GM21737 (cell line): ENCODE data around the gene SLIT1.
"Not testable (repeated sequence)": the region's sequence is repeated elsewhere in the genome, so short reads cannot be mapped to it uniquely, and the experiment has no call there.

Experiments used
- ATAC-seq: cut with Tn5 transposase; IDR thresholded peaks from one replicate; pipeline ENCODE4 v1.9.1; 2021; ENCODE audit warnings: mild to moderate bottlenecking, moderate library complexity; ENCODE audit not compliant: unreplicated experiment

Gene SLIT1

GRCh38 chr10:97089209-97089870, 96.4 kb downstream of the SLIT1 start:
- no peak for ATAC-seq

GRCh38 chr10:97087296-97087695, 98.5 kb downstream of the SLIT1 start:
- no peak for ATAC-seq

DNA sequence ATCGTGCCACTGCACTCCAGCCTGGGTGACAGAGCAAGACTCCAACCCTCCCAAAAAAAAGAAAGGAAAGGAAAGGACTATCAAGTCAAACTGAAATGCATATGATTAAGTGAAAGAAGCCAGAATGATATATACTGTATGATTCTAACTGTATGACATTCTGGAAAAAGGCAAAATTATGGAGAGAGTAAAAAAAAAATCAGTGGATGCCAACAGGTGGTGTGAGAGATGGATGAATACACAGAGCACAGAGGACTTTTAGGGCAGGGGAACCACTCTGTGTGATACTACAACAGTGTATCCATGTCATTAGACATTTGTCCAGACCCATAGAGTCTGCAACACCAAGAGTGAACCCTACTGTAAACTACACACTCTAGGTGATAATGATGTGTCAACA, 99.2 kb downstream of the SLIT1 start:
- no peak for ATAC-seq

DNA sequence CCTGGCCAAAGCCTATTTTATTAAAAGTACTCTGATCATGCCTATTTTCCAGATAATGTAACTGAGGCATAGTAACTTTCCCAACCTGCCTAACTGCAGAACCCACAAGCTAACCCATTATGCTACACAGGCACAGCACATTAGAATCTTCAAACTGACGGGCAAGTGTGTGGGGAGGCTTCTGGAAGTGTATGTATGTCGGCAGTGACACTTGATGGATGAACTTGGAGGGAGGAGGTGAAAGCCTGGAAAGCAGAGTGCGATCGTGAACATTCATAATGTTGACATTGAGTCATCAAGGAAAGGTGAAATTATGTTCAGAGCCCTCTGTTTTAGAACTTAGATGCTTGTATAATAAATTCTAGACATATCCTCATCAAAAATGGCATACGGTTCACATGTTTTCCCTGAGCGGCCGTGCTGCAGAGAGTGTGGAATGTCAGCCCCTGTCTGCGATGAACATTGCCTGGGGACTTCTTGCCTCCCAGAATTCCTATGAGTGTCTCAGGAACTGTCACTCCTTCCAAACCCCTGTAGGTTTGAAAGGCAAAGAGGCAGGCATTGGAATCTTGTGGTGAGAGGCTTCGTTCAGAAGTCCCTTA, 102.4 kb downstream of the SLIT1 start:
- ATAC-seq: no peak

- ATAC-seq: not testable (repeated sequence)
Measured at GRCh38 chr10:97082575-97082974, 103.2 kb downstream of the SLIT1 start.

DNA sequence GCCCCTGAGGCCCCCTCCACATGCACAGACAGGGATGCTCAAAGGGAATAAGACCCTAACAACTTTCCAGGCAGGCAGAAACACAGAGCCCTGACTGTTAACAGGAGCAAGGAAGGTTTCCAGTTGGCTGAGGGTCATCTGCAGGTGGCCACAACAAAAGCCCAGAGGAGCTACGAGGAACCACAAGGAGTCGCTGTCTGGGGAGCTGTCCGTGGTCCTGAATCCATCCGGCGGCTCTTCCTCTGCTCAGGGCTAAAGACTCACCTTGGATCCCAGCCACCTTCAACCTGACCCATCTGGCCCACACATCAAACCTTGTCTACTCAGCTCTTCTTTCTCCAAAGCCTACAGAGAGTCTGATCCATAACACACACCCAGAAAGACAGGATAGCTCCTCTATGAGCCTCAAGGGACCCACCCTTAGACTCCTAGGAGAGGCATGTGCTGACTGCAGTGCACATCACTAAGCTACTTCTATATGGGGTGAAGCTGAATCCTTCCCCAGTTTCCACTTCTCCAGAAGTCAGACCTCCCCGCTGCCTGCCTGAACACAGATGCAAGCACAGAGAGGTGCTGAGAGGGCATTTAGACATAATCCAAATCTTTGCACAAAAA, 104.0 kb downstream of the SLIT1 start:
- no peak for ATAC-seq

DNA sequence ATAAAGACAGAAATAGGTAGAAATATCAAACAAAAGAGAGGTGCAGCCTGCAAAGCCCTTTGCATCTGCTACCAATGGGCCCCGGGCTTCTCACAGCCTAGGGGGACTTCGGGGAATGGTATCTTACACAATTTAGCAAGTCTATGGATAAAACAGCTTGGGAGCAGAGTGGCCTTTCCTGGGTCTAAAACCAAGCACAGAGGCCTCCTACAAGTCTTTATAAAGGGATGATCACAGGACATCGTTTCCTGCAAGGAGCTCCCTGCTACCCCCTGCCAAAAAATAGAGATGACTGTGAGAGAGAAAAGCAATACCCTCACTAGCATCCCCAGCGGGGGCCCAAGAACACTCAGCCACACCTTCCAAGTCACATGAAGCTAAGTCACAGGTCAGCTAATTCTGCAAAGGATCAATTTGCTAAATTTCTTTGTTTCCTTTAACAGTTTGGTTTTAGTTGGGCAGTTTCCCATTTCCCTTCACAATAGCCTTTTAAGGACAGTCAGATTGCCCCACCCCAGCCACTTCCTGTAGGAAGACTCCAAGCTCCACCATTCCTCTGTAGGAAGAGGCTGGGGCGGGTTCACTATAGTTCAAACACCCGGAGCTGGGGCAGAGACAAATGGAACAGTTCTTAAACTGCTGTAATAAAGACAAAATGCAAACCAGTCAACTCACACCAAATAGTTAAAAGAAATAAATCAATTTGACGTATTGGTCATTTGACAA, 105.5 kb downstream of the SLIT1 start:
- no peak for ATAC-seq

DNA sequence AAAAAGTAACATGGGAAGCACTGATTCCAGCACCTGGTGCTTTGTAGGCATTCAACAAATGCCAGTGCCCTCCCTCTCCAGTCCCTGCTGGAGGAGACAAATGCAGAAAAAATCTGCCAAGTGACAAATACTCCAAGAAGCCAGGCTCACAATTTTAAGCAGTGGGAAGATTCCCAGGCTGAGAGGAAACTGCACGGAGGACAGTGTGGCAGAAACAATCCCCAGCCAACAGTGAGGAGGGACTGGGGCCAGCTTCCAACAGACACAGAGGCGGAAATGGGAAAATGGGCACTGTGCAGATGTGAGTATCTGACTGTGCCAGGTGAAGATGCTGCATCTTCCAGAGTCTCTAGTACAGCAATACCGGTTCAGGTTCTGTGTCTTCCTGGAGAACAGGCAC, 106.3 kb downstream of the SLIT1 start:
- ATAC-seq: no peak

DNA sequence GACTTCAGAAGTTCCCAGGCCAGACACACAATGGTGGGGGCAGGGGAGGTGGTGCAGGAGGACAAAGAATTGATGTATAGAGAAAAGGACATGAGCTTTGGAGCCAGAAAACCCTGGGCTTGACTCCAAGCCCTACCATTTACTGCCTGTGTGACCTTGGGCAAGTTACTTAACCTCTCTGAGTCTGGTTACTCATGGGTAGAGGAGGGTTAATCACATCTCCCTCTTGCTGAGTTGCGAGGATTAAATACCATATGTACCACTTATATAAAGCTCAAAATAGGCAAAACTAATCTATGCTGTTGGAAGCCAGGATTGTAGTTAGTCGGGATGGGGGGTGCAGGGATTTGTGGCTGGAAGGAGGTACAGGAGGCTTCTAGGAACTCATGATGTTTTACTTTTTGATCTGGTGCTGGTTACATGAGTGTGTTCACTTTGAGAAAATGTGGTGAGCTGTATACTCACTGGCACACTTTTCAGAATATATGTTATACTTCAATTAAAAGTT, 106.8 kb downstream of the SLIT1 start:
- ATAC-seq: no peak

GRCh38 chr10:97078261-97078937, 107.4 kb downstream of the SLIT1 start:
- ATAC-seq: no peak

DNA sequence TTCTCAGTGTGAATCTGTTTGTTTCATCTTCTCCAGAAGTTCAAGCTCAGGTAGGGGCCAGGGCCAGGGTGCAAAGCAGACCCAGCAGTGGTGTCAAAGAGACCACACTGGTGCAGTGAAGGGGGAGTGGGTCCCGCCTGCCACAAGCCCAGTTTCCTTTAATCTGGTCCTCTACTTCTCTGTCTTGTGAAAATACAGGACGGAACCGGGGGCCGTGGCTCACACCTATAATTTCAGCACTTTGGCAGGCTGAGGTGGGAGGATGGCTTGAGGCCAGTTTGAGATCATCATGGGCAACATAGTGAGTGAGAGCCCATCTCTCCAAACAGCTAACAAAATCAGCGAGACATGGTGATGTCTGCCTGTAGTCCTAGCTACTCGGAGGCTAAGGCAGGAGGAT, 109.0 kb downstream of the SLIT1 start:
- no peak for ATAC-seq

DNA sequence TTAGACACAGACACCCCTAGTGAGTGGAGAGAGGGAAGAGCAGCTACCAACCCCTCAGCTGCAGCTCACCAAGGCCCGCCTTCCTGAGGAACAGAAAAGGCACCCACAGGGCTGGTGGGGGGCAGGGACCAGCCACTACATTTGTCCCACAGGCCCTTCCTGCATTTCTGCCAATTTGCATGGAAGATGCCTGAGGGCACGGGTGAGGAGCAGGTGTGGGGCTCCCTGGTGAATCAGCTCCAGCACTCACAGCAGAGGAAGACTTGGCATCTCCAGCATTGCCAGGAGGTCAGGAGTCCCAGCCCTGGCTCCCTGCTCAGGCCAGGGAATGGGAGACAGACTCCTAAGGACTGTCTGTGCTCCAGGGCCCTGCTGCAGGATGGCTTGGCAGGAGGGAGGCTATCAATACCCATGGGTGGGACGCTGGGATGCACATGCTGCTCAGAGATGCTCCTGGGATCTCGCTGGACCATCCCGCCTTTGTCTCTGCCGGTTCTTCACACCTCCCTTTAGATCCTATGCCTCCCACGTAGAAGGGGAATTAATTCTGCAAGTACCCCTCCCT, 109.7 kb downstream of the SLIT1 start:
- ATAC-seq: no peak

DNA sequence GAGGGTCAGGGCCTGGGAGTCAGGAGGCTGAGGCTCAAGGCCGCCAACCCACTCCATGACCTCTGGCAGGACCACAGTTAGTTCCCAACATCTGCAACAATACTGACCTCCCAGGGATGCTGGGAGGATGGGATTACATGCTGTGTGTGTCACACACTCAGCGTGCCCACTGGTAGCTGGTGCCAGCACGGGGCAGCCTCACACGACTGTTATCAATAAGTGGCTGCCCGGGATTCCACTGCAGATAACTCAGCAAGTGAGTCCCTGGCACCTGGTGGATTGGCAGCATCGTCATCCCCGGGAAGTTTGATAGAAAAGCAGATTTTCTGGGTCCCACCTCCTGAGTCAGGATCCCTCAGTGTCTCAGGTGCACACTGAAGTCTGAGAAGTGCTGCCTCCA, 110.3 kb downstream of the SLIT1 start:
- no peak for ATAC-seq

GRCh38 chr10:97074256-97075145, 111.3 kb downstream of the SLIT1 start:
- ATAC-seq: no peak

DNA sequence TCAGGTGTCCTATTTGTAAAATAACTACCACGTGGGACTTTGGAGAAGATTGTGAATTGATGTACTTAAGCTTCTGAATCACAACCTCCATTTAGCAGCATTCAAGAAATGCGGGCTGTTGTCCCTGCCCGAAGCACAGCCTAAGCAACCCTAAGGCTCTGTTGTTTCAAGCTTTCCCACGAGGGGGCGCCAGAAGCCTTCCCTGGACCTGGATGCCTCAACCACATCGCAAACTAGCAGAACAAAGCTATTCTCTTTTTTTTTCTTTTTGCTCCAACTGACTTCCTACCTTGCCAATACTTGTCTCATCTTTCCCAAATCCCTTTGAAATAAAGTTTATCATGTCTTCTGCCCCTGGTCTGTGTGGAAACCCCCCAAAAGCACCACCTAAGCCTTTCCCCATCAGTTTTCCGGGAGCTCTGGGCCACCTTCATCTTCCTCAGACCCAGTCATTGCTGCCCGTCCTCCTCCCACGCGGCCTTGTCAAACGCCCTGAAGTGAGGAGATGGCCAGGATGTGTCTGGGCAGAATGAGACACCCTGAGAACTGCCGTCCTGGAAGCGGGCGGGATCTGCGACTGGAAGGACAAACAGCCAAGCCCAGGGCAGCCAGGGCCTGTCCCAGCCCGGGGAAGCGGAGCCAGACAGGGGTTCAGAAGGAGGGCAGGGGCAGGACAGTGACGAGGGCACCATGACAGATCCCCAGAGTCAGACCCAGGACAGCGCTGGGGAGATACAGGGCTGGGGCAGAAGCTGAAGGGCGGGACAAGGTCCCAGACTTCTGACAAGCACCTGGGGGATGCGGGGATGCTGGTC, 112.7 kb downstream of the SLIT1 start:
- ATAC-seq: no peak

DNA sequence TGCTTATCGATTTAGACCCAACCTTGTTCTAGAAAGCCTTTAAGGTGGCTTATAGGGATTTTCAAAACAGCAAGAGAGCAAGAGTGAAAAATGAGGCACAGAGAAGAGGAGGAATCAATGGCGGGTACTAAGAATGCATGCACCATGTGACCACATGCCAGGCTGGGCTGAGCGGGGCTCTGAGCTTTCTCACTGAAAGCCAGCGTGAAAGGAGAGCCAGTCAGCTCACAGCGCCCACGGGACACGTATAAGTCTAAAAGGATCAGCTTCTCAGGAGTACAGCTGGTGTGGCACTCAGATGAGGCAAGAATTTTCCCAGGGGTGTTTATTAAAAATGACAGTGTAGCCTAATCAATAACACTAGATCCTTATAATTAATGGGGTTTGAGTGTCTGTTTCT, 114.3 kb downstream of the SLIT1 start:
- ATAC-seq: no peak

DNA sequence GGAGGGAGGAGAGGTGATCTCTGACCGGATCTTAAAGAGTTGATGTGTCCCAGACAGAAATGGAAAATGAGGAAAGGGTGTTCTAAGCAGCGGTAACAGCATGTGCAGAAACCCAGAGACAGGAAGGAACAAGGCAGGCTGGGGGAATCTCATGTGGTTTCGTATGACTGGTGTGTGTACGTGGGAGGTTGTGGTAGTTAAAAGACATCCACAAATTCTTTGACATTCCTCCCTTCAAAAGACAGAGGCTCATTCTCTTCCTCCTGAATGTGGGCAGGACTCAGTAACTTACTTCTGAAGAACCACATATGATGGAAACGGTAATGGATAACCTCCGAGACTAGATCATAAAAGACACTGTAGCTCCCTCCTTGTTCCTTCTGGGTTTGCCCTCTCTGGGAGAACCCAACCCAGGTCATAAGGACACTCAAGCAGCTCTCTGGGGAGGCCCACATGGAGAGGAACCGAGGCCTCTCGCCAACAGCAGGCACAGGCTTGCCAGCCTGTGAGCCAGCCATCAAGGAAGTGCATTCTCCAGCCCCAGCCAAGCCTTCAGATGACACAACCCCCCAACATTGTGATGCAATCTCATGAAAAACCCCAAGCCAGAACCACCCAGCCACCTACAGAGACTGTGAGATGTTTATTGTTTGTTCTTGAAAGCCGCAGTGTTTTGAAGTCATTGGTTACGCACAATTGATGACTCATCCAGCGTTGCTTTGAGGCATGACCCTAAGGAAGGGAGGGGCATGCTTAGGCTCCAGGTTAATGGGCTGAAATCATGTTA, 116.0 kb downstream of the SLIT1 start:
- no peak for ATAC-seq

DNA sequence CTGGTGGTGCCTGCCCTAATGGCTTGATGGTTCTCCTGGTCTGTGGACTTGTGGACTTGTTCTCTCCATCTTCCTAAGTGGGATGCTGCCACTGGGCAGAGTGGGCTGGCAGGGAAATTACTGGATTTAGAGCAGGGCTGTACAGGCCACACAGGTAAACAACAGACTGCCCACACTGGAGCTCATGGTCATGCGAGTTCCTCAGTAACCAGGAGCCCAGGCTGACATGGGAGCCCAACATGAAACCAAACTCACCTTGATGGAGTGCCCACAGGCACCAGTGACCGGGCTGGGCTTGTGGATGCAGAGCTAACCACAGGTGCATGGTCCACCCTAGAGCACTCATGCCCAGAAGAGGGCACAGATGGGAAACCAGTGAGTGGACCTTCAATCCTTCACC, 116.7 kb downstream of the SLIT1 start:
- no peak for ATAC-seq
